ENCODE results near the gene BABAM1.
"Not testable (repeated sequence)": the region's sequence is repeated elsewhere in the genome, so short reads cannot be mapped to it uniquely, and the experiment has no call there.

The BABAM1 gene

GRCh38 chr19:17293605-17294004 lies 26.4 kb downstream of the BABAM1 start:
- DNase-seq (ENCODE audit: low spot score) = no peak
- in situ Hi-C loops (cut with MboI; ENCODE audit: low pct_unique_long_range_greater_than_20kb, low sequenced_read_pairs, unreplicated experiment) = no loop called here
- TF ChIP-seq CTCF (IDR thresholded peaks at IDR 0.05; ENCODE audit: extremely low read depth, insufficient read depth, missing control alignments) = no peak

- in situ Hi-C loops (cut with MboI; ENCODE audit: low pct_unique_long_range_greater_than_20kb, low sequenced_read_pairs, unreplicated experiment) = no loop called here
- no peak for TF ChIP-seq CTCF (IDR thresholded peaks at IDR 0.05; ENCODE audit: extremely low read depth, insufficient read depth, missing control alignments)
- peak; percentile 53 for DNase-seq (ENCODE audit: low spot score)
Observed at GRCh38 chr19:17294051-17294891, 27.0 kb downstream of the BABAM1 start.

- in situ Hi-C loops (cut with MboI; ENCODE audit: low pct_unique_long_range_greater_than_20kb, low sequenced_read_pairs, unreplicated experiment); DNase-seq (ENCODE audit: low spot score): not testable (repeated sequence)
Observed at GRCh38 chr19:17295551-17295950, 28.3 kb downstream of the BABAM1 start.

GRCh38 chr19:17296273-17296672 lies 29.0 kb downstream of the BABAM1 start:
- no peak for DNase-seq (ENCODE audit: low spot score)
- no peak for TF ChIP-seq CTCF (IDR thresholded peaks at IDR 0.05; ENCODE audit: extremely low read depth, insufficient read depth, missing control alignments)
- in situ Hi-C loops (cut with MboI; ENCODE audit: low pct_unique_long_range_greater_than_20kb, low sequenced_read_pairs, unreplicated experiment) = no loop called here

- no peak for TF ChIP-seq CTCF (IDR thresholded peaks at IDR 0.05; ENCODE audit: extremely low read depth, insufficient read depth, missing control alignments)
- DNase-seq (ENCODE audit: low spot score) = no peak
- in situ Hi-C loops (cut with MboI; ENCODE audit: low pct_unique_long_range_greater_than_20kb, low sequenced_read_pairs, unreplicated experiment) = no loop called here
Observed at GRCh38 chr19:17296976-17297375, 29.7 kb downstream of the BABAM1 start.

GRCh38 chr19:17300992-17301619 lies 33.9 kb downstream of the BABAM1 start:
- no peak for DNase-seq (ENCODE audit: low spot score)
- no peak for TF ChIP-seq CTCF (IDR thresholded peaks at IDR 0.05; ENCODE audit: extremely low read depth, insufficient read depth, missing control alignments)
- in situ Hi-C loops (cut with MboI; ENCODE audit: low pct_unique_long_range_greater_than_20kb, low sequenced_read_pairs, unreplicated experiment) = no loop called here
